ENCODE measurements around the gene CMIP.

CMIP gene

GRCh38 chr16:81592353-81592866, 147.8 kb downstream of the CMIP start:
- Histone ChIP-seq H3K79me2 (ENCODE audit: insufficient read depth, low read length) (peaks cover 76% of the 10 kb centered on the region), H2AFZ (ENCODE audit: low read depth, low read length) (no peak overlapping the region), H3K9me3 (ENCODE audit: insufficient read depth, low read length, severe bottlenecking) (no peaks in the 10 kb centered on the region), H3K4me1 (ENCODE audit: insufficient read depth, low read length) (no peaks in the 10 kb centered on the region), H3K4me2 (ENCODE audit: insufficient read depth, low read length) (no peak overlapping the region), H3K27me3 (ENCODE audit: insufficient read depth, low read length, poor library complexity) (no peaks in the 10 kb centered on the region), H4K20me1 (ENCODE audit: insufficient read depth, low read length) (peaks cover 67% of the 10 kb centered on the region), H3K9ac (ENCODE audit: low read depth, low read length) (no peak overlapping the region), H3K4me3 (ENCODE audit: low read depth in 1 of 2, low read length in 2 of 2) (no peak overlapping the region), H3K36me3 (ENCODE audit: insufficient read depth, low read length) (peaks cover 13% of the 10 kb centered on the region), H3K27ac (ENCODE audit: low read length) (no peak overlapping the region)
- DNase-seq (no peak), ATAC-seq (ENCODE audit: insufficient read depth, low read depth) (no peak)
- TF ChIP-seq CTCF (IDR thresholded peaks at IDR 0.05; ENCODE audit: borderline replicate concordance, extremely low read depth, low read length, poor library complexity, severe bottlenecking), result no peak
- TF ChIP-seq EZH2 (IDR thresholded peaks at IDR 0.05; ENCODE audit: borderline replicate concordance, low read depth, low read length, severe bottlenecking), result no peak

GRCh38 chr16:81593481-81593880, 148.9 kb downstream of the CMIP start:
- H4K20me1 ChIP-seq (ENCODE audit: insufficient read depth, low read length), result peaks cover 67% of the 10 kb centered on the region

GRCh38 chr16:81595629-81596292, 151.2 kb downstream of the CMIP start:
- Histone ChIP-seq H3K79me2 (ENCODE audit: insufficient read depth, low read length) (peaks cover 70% of the 10 kb centered on the region), H3K9me3 (ENCODE audit: insufficient read depth, low read length, severe bottlenecking) (no peaks in the 10 kb centered on the region), H3K27ac (ENCODE audit: low read length) (no peak overlapping the region), H3K4me3 (ENCODE audit: low read depth in 1 of 2, low read length in 2 of 2) (no peak overlapping the region), H2AFZ (ENCODE audit: low read depth, low read length) (no peak overlapping the region), H3K4me1 (ENCODE audit: insufficient read depth, low read length) (no peaks in the 10 kb centered on the region), H3K36me3 (ENCODE audit: insufficient read depth, low read length) (no peaks in the 10 kb centered on the region), H4K20me1 (ENCODE audit: insufficient read depth, low read length) (peaks cover 71% of the 10 kb centered on the region), H3K27me3 (ENCODE audit: insufficient read depth, low read length, poor library complexity) (no peaks in the 10 kb centered on the region), H3K9ac (ENCODE audit: low read depth, low read length) (no peak overlapping the region), H3K4me2 (ENCODE audit: insufficient read depth, low read length) (no peak overlapping the region)
- DNase-seq (no peak), ATAC-seq (ENCODE audit: insufficient read depth, low read depth) (no peak)
- TF ChIP-seq CTCF (IDR thresholded peaks at IDR 0.05; ENCODE audit: borderline replicate concordance, extremely low read depth, low read length, poor library complexity, severe bottlenecking) (no peak), EZH2 (IDR thresholded peaks at IDR 0.05; ENCODE audit: borderline replicate concordance, low read depth, low read length, severe bottlenecking) (no peak)

More at GRCh38 chr16:81593481-81593880, 148.9 kb downstream of the CMIP start:
- TF ChIP-seq CTCF (IDR thresholded peaks at IDR 0.05; ENCODE audit: borderline replicate concordance, extremely low read depth, low read length, poor library complexity, severe bottlenecking), result no peak
- TF ChIP-seq EZH2 (IDR thresholded peaks at IDR 0.05; ENCODE audit: borderline replicate concordance, low read depth, low read length, severe bottlenecking), result no peak
- H3K4me1 ChIP-seq (ENCODE audit: insufficient read depth, low read length), result no peaks in the 10 kb centered on the region
- peaks cover 74% of the 10 kb centered on the region for H3K79me2 ChIP-seq (ENCODE audit: insufficient read depth, low read length)
- no peak for DNase-seq
- no peaks in the 10 kb centered on the region for H3K27me3 ChIP-seq (ENCODE audit: insufficient read depth, low read length, poor library complexity)
- no peaks in the 10 kb centered on the region for H3K9me3 ChIP-seq (ENCODE audit: insufficient read depth, low read length, severe bottlenecking)
- no peak overlapping the region for H3K27ac ChIP-seq (ENCODE audit: low read length)
- H2AFZ ChIP-seq (ENCODE audit: low read depth, low read length), result no peak overlapping the region
- no peak overlapping the region for H3K9ac ChIP-seq (ENCODE audit: low read depth, low read length)
- no peak for ATAC-seq (ENCODE audit: insufficient read depth, low read depth)
- no peak overlapping the region for H3K4me2 ChIP-seq (ENCODE audit: insufficient read depth, low read length)
- H3K4me3 ChIP-seq (ENCODE audit: low read depth in 1 of 2, low read length in 2 of 2), result no peak overlapping the region
- H3K36me3 ChIP-seq (ENCODE audit: insufficient read depth, low read length), result peaks cover 9% of the 10 kb centered on the region
